ENCODE results near the gene RPLP2. TPM values are rescaled to one million over a fixed set of nuclear protein-coding genes. Genes with fewer than 3 reads are reported as not detected.

The RPLP2 gene
- polyA plus RNA-seq, 1 experiment: 1,199 TPM

GRCh38 chr11:829847-830294 is 20.1 kb downstream of the RPLP2 start:
- POLR2A ChIA-PET: interaction anchor here (0.5 to 1.0 kb wide), 2 partner anchors 11 to 15 kb away, joined by 11 to 13 read pairs; partner anchors contain the start of gene PNPLA2

GRCh38 chr11:830295-831117 is 20.7 kb downstream of the RPLP2 start:
- ChIA-PET CTCF (interaction anchor here (0.7 to 2.5 kb wide), 4 partner anchors 10 to 221 kb away, joined by 3 to 8 read pairs (median 6); partner anchors contain the start of gene PNPLA2), POLR2A (interaction anchor here (1.0 kb wide), 1 partner anchor 12 kb away, joined by 11 read pairs; the partner anchor contains the start of gene PNPLA2)
- peaks cover 3% of the 10 kb centered on the region; the same call in 1 of the 2 replicates for H3K36me3 ChIP-seq (ENCODE audit: control insufficient read depth, insufficient read depth, low read length)
- no peaks in the 10 kb centered on the region for H3K27me3 ChIP-seq (ENCODE audit: control insufficient read depth, insufficient read depth, low read length)
- H3K4me3 ChIP-seq (ENCODE audit: low read depth, low read length): peak overlapping the region; percentile 30
- TF ChIP-seq, protein P1, sequence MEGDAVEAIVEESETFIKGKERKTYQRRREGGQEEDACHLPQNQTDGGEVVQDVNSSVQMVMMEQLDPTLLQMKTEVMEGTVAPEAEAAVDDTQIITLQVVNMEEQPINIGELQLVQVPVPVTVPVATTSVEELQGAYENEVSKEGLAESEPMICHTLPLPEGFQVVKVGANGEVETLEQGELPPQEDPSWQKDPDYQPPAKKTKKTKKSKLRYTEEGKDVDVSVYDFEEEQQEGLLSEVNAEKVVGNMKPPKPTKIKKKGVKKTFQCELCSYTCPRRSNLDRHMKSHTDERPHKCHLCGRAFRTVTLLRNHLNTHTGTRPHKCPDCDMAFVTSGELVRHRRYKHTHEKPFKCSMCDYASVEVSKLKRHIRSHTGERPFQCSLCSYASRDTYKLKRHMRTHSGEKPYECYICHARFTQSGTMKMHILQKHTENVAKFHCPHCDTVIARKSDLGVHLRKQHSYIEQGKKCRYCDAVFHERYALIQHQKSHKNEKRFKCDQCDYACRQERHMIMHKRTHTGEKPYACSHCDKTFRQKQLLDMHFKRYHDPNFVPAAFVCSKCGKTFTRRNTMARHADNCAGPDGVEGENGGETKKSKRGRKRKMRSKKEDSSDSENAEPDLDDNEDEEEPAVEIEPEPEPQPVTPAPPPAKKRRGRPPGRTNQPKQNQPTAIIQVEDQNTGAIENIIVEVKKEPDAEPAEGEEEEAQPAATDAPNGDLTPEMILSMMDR (IDR thresholded peaks at IDR 0.05; ENCODE audit: insufficient read depth, low read depth, low read length): no peak
- no peak for DNase-seq (ENCODE audit: low read depth)

More at GRCh38 chr11:829847-830294, 20.1 kb downstream of the RPLP2 start:
- DNase-seq (ENCODE audit: low read depth): no peak
- H3K36me3 ChIP-seq (ENCODE audit: control insufficient read depth, insufficient read depth, low read length): peaks cover 8% of the 10 kb centered on the region
- peak overlapping the region; percentile 23 for H3K4me3 ChIP-seq (ENCODE audit: low read depth, low read length)
- CTCF ChIA-PET: interaction anchor here (0.7 to 2.5 kb wide), 3 partner anchors 8 to 11 kb away, joined by 3 to 8 read pairs (median 3); partner anchors contain the start of gene PNPLA2
- TF ChIP-seq, protein P1 (IDR thresholded peaks at IDR 0.05; ENCODE audit: insufficient read depth, low read depth, low read length): no peak
- H3K27me3 ChIP-seq (ENCODE audit: control insufficient read depth, insufficient read depth, low read length): no peaks in the 10 kb centered on the region

DNA sequence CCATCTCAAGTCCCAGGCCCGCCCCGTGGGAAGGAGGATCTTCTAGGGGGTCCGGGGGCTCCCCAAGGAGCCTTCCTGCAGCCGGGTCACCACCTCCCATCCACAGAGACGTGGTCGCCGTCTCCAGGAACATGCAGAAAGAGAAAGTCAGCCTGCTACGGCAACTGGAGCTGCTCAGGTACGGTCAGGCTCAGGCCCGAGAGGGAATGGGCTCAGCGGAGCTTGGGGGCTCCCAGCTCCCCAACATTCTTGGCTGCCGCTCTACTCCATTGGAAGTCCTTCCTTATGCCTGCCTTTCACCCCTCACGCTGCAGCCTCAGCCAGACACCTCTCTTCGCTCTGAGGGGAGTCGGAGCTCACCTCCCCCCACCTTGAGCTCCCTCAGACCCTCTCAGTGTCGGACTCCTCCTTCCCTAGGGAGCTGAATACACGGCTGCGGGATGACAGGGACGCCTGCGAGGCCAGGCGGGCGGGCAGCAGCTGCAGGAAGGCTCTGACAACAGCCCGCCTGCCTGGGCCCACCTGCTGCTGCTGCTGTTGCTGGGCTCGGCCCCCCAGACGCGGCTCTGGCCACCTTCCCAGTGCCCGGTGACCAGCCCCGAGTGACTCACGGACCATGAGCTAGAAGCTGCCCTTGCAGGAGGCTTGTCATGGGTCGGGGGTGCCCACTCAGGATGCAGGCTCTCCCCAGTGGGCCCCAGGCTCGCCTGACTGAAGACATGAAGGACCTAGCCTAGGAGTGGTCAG is 21.5 kb downstream of the RPLP2 start:
- POLR2A ChIA-PET: no interaction called here
- CTCF ChIA-PET: interaction anchor here (0.5 to 2.5 kb wide), 4 partner anchors 9 to 220 kb away, joined by 4 to 8 read pairs (median 6); partner anchors contain the start of gene PNPLA2
- no peak for DNase-seq (ENCODE audit: low read depth)
- Histone ChIP-seq H3K4me3 (ENCODE audit: low read depth, low read length) (no peak overlapping the region), H3K27me3 (ENCODE audit: control insufficient read depth, insufficient read depth, low read length) (no peaks in the 10 kb centered on the region), H3K36me3 (ENCODE audit: control insufficient read depth, insufficient read depth, low read length) (peaks cover 3% of the 10 kb centered on the region)
- TF ChIP-seq, protein P1 (IDR thresholded peaks at IDR 0.05; ENCODE audit: insufficient read depth, low read depth, low read length): no peak

DNA sequence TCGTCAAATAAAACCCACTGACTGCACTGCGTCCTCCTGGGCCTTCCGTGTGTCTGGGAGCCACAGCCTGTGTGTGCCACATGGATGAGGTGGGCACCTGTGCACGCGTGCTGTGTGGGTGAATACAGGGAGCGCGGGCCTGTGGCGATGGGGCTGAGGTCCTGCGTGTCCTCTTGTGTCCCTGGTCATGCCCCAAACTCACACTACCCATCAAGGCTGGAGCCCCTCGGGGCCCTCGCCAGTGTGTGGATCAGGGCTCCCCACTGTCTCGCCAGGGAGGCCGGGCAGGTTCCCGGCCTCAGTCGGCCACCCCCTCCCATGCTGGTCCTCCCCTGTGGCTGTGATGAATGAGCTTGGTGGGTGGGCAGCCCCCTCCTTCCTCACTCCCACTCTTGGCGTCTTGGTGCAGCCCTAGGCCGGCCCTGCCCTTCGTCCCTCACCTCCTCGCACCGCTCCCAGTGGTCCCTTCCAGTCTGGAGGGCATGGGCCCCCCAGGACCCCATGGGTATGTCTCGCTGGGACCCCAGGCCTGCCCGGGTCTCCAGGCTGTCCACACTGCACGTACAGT is 22.3 kb downstream of the RPLP2 start:
- H3K4me3 ChIP-seq (ENCODE audit: low read depth, low read length): peak overlapping the region; percentile 53
- H3K36me3 ChIP-seq (ENCODE audit: control insufficient read depth, insufficient read depth, low read length): peaks cover 9% of the 10 kb centered on the region
- ChIA-PET CTCF (interaction anchor here (0.5 to 2.0 kb wide), 4 partner anchors 9 to 168 kb away, joined by 4 to 8 read pairs (median 4); partner anchors contain the start of gene PNPLA2), POLR2A (interaction anchor here (1.1 to 3.1 kb wide), 3 partner anchors 11 to 13 kb away, joined by 4 to 15 read pairs (median 6); partner anchors contain the start of genes PNPLA2 and TSPAN4)
- DNase-seq (ENCODE audit: low read depth): no peak
- no peaks in the 10 kb centered on the region for H3K27me3 ChIP-seq (ENCODE audit: control insufficient read depth, insufficient read depth, low read length)
- TF ChIP-seq, protein P1 (IDR thresholded peaks at IDR 0.05; ENCODE audit: insufficient read depth, low read depth, low read length): no peak

Measured in BJ (cell line).